PC-9 (cell line): ENCODE data around the gene HTR7. TPM values are rescaled to one million over a fixed set of nuclear protein-coding genes. Genes with fewer than 3 reads are reported as not detected.

Experiments used
- BruUV-seq: library from RNA; stranded (reverse); fragments of 400-500 nt; replicated peaks from 2 replicates; lab custom pipeline; 2021; lab: Mats Ljungman, UMichigan
- CTCF ChIA-PET: fragments of 300-600 bp; sonication (Branson Sonifier 250); formaldehyde crosslinking; loops from one replicate; lab custom pipeline; 2022; ENCODE audit warnings: antibody characterized with exemption; lab: Charles Lee
- POLR2A ChIA-PET: fragments of 300-600 bp; sonication (Branson Sonifier 250); formaldehyde crosslinking; loops from one replicate; lab custom pipeline; 2022; ENCODE audit warnings: antibody characterized with exemption; ENCODE audit not compliant: unreplicated experiment; lab: Charles Lee
- DNase-seq, 2 experiments: peaks; one replicate each; pipeline versions ENCODE4 v3.0.0 to v3.0.0-alpha.2; 2015 to 2022; ENCODE audit warnings: mixed read lengths in 1 of 2
- H2AFZ ChIP-seq: fragments of 200-600 bp; sonication (generic); 2 replicates; pipeline ENCODE4 v1.8.1; 2017; ENCODE audit warnings: antibody characterized with exemption
- H3F3A ChIP-seq: fragments of 200-600 bp; sonication (generic); 2 replicates; pipeline ENCODE4 v1.8.1; 2017; ENCODE audit warnings: antibody characterized with exemption, mild to moderate bottlenecking, low read depth; ENCODE audit not compliant: insufficient read depth
- H3K27ac ChIP-seq: fragments of 200-600 bp; sonication (generic); 2 replicates; pipeline ENCODE4 v1.6.1; 2016; ENCODE audit warnings: mixed run types
- H3K27me3 ChIP-seq: fragments of 200-600 bp; sonication (generic); 2 replicates; pipeline ENCODE4 v1.6.1; 2016; ENCODE audit warnings: low read depth, mixed run types; ENCODE audit not compliant: insufficient read depth
- H3K36me3 ChIP-seq: fragments of 200-600 bp; sonication (generic); 2 replicates; pipeline ENCODE4 v1.6.1; 2016; ENCODE audit warnings: low read depth, mixed run types
- H3K4me1 ChIP-seq: fragments of 200-600 bp; sonication (generic); replicated peaks from 2 replicates; pipeline ENCODE4 v1.6.1; 2016; ENCODE audit warnings: mixed run types; ENCODE audit not compliant: insufficient read depth
- H3K4me2 ChIP-seq: fragments of 200-600 bp; sonication (generic); 2 replicates; pipeline ENCODE4 v1.6.1; 2017; ENCODE audit warnings: mixed run types
- H3K4me3 ChIP-seq: fragments of 200-600 bp; sonication (generic); 2 replicates; pipeline ENCODE4 v1.6.1; 2016; ENCODE audit warnings: mixed run types
- H3K79me2 ChIP-seq: fragments of 200-600 bp; sonication (generic); 2 replicates; pipeline ENCODE4 v1.6.1; 2017; ENCODE audit warnings: low read depth, mixed run types
- H3K9me2 ChIP-seq: fragments of 200-600 bp; sonication (generic); 2 replicates; pipeline ENCODE4 v1.8.1; 2017; ENCODE audit warnings: mild to moderate bottlenecking; ENCODE audit not compliant: insufficient read depth
- H3K9me3 ChIP-seq: fragments of 200-600 bp; sonication (generic); 2 replicates; pipeline ENCODE4 v1.8.1; 2016; ENCODE audit warnings: low read depth; ENCODE audit not compliant: insufficient read depth
- H4K20me1 ChIP-seq: fragments of 200-600 bp; sonication (generic); 2 replicates; pipeline ENCODE4 v1.8.1; 2017; ENCODE audit not compliant: insufficient read depth
- EZH2 ChIP-seq: fragments of 200-600 bp; sonication (generic); IDR thresholded peaks from 2 replicates; pipeline ENCODE4 v1.8.0; 2017; ENCODE audit warnings: antibody characterized with exemption, low read depth
- intact Hi-C: fragments of 100-400 bp; cut with micrococcal nuclease; formaldehyde crosslinking; loops from one replicate; pipeline ENCODE4 v1.10.0; 2022; ENCODE audit not compliant: unreplicated experiment
- total RNA-seq: library from RNA; stranded (reverse); gene quantifications from 2 replicates; pipeline ENCODE4 v1.2.3, GENCODE V29; 2021
- TF ChIP-seq, protein P1 (sequence below): fragments of 200-600 bp; sonication (generic); conservative IDR thresholded peaks from 2 replicates; pipeline ENCODE4 v1.6.1; 2017; ENCODE audit warnings: mixed run types, antibody characterized with exemption, mild to moderate bottlenecking, moderate library complexity

The HTR7 gene
- total RNA-seq, 1 experiment from 2014 or later = 0.52 TPM

DNA sequence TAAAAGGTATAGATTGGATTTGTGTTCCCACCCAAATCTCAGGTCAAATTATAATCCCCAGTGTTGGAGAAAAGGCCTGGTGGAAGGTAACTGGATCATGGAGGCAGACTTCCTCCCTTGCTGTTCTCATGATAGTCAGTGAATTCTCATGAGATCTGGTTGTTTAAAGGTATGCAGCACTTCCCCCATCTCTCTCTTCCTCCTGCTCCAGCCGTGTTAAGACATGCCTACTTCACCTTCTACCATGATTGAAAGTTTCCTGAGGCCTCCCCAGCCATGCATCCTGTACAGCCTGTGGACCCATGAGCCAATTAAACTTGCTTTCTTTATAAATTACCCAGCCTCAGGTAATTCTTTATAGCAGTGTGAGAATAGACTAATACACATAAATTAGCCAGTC is 39.1 kb downstream of the HTR7 start:
- POLR2A ChIA-PET = no interaction called here
- no peaks in the 10 kb centered on the region for H3K27me3 ChIP-seq
- no TSS peak for BruUV-seq
- no peak overlapping the region for H3K27ac ChIP-seq
- no peaks in the 10 kb centered on the region for H3K4me1 ChIP-seq
- CTCF ChIA-PET = no interaction called here
- H3K4me2 ChIP-seq = no peak overlapping the region
- no peaks in the 10 kb centered on the region for H3K9me2 ChIP-seq
- H3K4me3 ChIP-seq = no peak overlapping the region
- no peaks in the 10 kb centered on the region for H3K9me3 ChIP-seq
- H3F3A ChIP-seq = no peaks in the 10 kb centered on the region
- intact Hi-C loops = no loop called here
- H3K36me3 ChIP-seq = no peaks in the 10 kb centered on the region
- no peak overlapping the region for H2AFZ ChIP-seq
- no peaks in the 10 kb centered on the region for H4K20me1 ChIP-seq
- DNase-seq = no peak
- H3K79me2 ChIP-seq = no peaks in the 10 kb centered on the region
- TF ChIP-seq EZH2 = no peak
- TF ChIP-seq, protein P1, sequence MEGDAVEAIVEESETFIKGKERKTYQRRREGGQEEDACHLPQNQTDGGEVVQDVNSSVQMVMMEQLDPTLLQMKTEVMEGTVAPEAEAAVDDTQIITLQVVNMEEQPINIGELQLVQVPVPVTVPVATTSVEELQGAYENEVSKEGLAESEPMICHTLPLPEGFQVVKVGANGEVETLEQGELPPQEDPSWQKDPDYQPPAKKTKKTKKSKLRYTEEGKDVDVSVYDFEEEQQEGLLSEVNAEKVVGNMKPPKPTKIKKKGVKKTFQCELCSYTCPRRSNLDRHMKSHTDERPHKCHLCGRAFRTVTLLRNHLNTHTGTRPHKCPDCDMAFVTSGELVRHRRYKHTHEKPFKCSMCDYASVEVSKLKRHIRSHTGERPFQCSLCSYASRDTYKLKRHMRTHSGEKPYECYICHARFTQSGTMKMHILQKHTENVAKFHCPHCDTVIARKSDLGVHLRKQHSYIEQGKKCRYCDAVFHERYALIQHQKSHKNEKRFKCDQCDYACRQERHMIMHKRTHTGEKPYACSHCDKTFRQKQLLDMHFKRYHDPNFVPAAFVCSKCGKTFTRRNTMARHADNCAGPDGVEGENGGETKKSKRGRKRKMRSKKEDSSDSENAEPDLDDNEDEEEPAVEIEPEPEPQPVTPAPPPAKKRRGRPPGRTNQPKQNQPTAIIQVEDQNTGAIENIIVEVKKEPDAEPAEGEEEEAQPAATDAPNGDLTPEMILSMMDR = no peak

DNA sequence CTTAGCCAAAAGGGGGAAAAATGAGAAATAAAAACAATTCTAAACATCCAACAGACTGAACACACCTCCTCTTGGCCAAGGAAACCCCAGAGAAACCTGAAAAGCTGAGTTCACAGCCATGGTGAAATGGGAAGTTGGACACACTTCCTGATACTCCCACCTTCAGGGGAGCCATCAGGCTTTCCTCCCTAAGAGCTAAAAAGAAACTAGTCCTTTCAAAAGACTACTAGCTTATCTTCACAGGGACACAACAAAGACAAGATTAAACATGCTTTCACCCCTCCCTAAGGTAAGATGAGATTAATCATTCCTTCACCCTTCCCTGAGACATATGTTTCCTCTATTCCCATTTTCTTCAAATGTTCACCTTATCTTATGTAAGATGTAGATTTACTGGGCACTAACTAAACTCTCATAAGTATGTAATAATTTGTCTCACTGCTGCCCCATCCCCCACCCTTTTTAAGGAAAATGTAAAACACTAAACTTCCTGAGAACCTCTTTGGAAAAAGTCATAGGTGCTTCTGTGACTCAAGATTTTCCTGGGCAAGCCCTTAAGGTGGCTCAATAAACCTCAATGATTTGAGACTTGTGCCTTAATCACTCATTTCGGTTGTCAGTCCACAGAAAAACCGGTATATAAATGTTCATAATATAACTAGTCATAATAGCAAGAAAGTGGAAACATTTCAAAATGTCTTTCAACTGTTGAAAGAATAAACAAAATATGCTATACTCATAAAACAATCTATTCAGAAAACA is 40.5 kb downstream of the HTR7 start:
- no peak overlapping the region for H2AFZ ChIP-seq
- ChIA-PET CTCF (interaction anchor here (1.1 kb wide), 1 partner anchor 39 kb away, joined by 3 read pairs; no protein-coding TSS in a partner anchor), POLR2A (interaction anchor here (0.7 kb wide), 1 partner anchor 1838 kb away, joined by 6 read pairs; no protein-coding TSS in a partner anchor)
- no peaks in the 10 kb centered on the region for H3K27me3 ChIP-seq
- no peaks in the 10 kb centered on the region for H3K4me1 ChIP-seq
- H3K36me3 ChIP-seq = no peaks in the 10 kb centered on the region
- no peaks in the 10 kb centered on the region for H3K9me3 ChIP-seq
- TF ChIP-seq, protein P1 = no peak
- no peak for TF ChIP-seq EZH2
- no peaks in the 10 kb centered on the region for H4K20me1 ChIP-seq
- no peaks in the 10 kb centered on the region for H3K9me2 ChIP-seq
- H3K4me3 ChIP-seq = no peak overlapping the region
- intact Hi-C loops = no loop called here
- no TSS peak for BruUV-seq
- no peak overlapping the region for H3K27ac ChIP-seq
- H3F3A ChIP-seq = no peaks in the 10 kb centered on the region
- DNase-seq = no peak
- H3K79me2 ChIP-seq = no peaks in the 10 kb centered on the region
- H3K4me2 ChIP-seq = no peak overlapping the region

DNA sequence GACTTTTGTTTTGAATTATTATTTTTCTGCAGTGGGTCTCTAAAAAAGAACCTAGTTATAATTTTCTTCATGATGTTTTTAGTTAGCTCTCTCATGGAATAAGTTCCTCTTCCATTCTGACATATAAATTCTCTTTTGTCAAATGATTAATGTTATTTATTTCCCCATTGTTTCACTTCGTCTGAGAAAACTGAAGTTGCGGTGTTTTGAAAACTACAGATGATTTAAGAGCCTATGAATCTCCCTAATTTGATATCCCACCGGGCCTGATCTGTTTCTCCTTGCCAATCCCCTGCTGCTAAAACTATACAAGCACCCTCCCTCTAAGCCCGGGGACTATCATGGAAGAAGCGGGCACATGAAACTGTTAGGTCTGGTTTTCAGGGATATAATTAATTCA is 41.4 kb downstream of the HTR7 start:
- no peaks in the 10 kb centered on the region for H3K79me2 ChIP-seq
- no peaks in the 10 kb centered on the region for H3K9me3 ChIP-seq
- no peaks in the 10 kb centered on the region for H3K27me3 ChIP-seq
- ChIA-PET POLR2A (no interaction called here), CTCF (interaction anchor here (1.1 kb wide), 1 partner anchor 38 kb away, joined by 3 read pairs; no protein-coding TSS in a partner anchor)
- H3K4me2 ChIP-seq = no peak overlapping the region
- no peak overlapping the region for H2AFZ ChIP-seq
- intact Hi-C loops = no loop called here
- no peaks in the 10 kb centered on the region for H3K36me3 ChIP-seq
- no peak overlapping the region for H3K27ac ChIP-seq
- no peak overlapping the region for H3K4me3 ChIP-seq
- H3F3A ChIP-seq = no peaks in the 10 kb centered on the region
- no peak for TF ChIP-seq EZH2
- TF ChIP-seq, protein P1 = no peak
- H3K9me2 ChIP-seq = no peaks in the 10 kb centered on the region
- no peaks in the 10 kb centered on the region for H4K20me1 ChIP-seq
- no peak for DNase-seq
- H3K4me1 ChIP-seq = no peaks in the 10 kb centered on the region
- BruUV-seq = no TSS peak
